HEK293T (cell line): ENCODE results near the gene PCDHB14.
"Not testable (repeated sequence)": the region's sequence is repeated elsewhere in the genome, so short reads cannot be mapped to it uniquely, and the experiment has no call there.

Experiments used
- CTCF ChIA-PET: fragments of 350-600 bp; formaldehyde crosslinking; extraction: SDS; loops from one replicate; lab custom pipeline; 2021; ENCODE audit warnings: antibody characterized with exemption, inconsistent platforms; lab: Yijun Ruan, JAX
- POLR2A ChIA-PET: fragments of 350-600 bp; formaldehyde crosslinking; extraction: SDS; loops from one replicate; lab custom pipeline; 2020; ENCODE audit warnings: antibody characterized with exemption, inconsistent platforms; lab: Yijun Ruan, JAX
- DNase-seq: peaks from one replicate; pipeline ENCODE4 v3.0.0; 2012; ENCODE audit warnings: mixed read lengths; ENCODE audit errors: extremely low spot score
- ARNT ChIP-seq: fragments of 450-650 bp; IDR thresholded peaks from 2 replicates; pipeline ENCODE4 v1.6.1; 2017; ENCODE audit warnings: mild to moderate bottlenecking
- BHLHE40 ChIP-seq: fragments of 450-650 bp; IDR thresholded peaks from 2 replicates; pipeline ENCODE4 v1.6.1; 2016; ENCODE audit warnings: mild to moderate bottlenecking, moderate library complexity, borderline replicate concordance
- CTBP1 ChIP-seq: fragments of 450-650 bp; IDR thresholded peaks from 2 replicates; pipeline ENCODE4 v1.6.1; 2016; ENCODE audit warnings: borderline replicate concordance
- ELF4 ChIP-seq: fragments of 450-650 bp; IDR thresholded peaks from 2 replicates; pipeline ENCODE4 v1.6.1; 2017; ENCODE audit warnings: antibody characterized with exemption
- FOXA1 ChIP-seq: fragments of 450-650 bp; IDR thresholded peaks from 2 replicates; pipeline ENCODE4 v1.6.1; 2016; ENCODE audit warnings: mild to moderate bottlenecking
- FOXK2 ChIP-seq: fragments of 450-650 bp; IDR thresholded peaks from 2 replicates; pipeline ENCODE4 v1.6.1; 2016; ENCODE audit warnings: mild to moderate bottlenecking
- FOXM1 ChIP-seq: fragments of 450-650 bp; IDR thresholded peaks from 2 replicates; pipeline ENCODE4 v1.6.1; 2017; ENCODE audit warnings: mild to moderate bottlenecking, borderline replicate concordance
- HDGF ChIP-seq: fragments of 450-650 bp; IDR thresholded peaks from 2 replicates; pipeline ENCODE4 v1.6.1; 2017; ENCODE audit warnings: antibody characterized with exemption, borderline replicate concordance
- L3MBTL2 ChIP-seq: fragments of 450-650 bp; conservative IDR thresholded peaks from 2 replicates; pipeline ENCODE4 v1.6.1; 2016; ENCODE audit warnings: mild to moderate bottlenecking
- LEF1 ChIP-seq: fragments of 450-650 bp; IDR thresholded peaks from 2 replicates; pipeline ENCODE4 v1.6.1; 2017; ENCODE audit warnings: mild to moderate bottlenecking, borderline replicate concordance
- NFRKB ChIP-seq: fragments of 450-650 bp; IDR thresholded peaks from 2 replicates; pipeline ENCODE4 v1.6.1; 2016; ENCODE audit warnings: mild to moderate bottlenecking, moderate library complexity
- SP1 ChIP-seq: fragments of 450-650 bp; IDR thresholded peaks from 2 replicates; pipeline ENCODE4 v1.6.1; 2017
- SUZ12 ChIP-seq: fragments of 450-650 bp; IDR thresholded peaks from 2 replicates; pipeline ENCODE4 v1.6.1; 2016; ENCODE audit warnings: mild to moderate bottlenecking
- TARDBP ChIP-seq: fragments of 450-650 bp; IDR thresholded peaks from 2 replicates; pipeline ENCODE4 v1.6.1; 2016
- ZNF384 ChIP-seq: fragments of 450-650 bp; IDR thresholded peaks from 2 replicates; pipeline ENCODE4 v1.6.1; 2016
- TF ChIP-seq, protein P1 (sequence below): fragments of 450-650 bp; IDR thresholded peaks from 2 replicates; pipeline ENCODE4 v1.6.1; 2016

The PCDHB14 gene

DNA sequence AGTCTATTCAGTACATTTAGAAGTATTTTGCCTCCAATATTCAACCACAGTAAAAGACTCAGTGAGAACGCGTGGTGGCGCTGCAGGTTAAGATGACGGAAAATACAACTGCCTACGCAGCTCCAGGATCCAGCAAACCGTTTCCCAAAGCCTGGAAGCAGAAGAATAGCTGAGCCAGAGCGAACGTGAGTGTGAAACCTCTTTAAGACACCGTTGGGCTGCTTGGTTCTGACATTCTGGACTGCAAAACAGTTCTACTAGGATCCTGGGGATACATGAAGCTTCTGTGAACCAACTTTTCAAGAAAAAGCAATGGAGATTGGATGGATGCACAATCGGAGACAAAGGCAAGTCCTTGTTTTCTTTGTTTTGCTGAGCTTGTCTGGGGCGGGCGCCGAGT is 40.9 kb upstream of the PCDHB14 start, which contains the start of gene PCDHB16:
PCDHB16 (plus strand) TSS at position 140 of the 400 bp plus-strand sequence; CDS start at position 313, 173 bp downstream.
- ChIA-PET POLR2A (no interaction called here), CTCF (interaction anchor here (0.6 to 1.3 kb wide), 4 partner anchors 18 to 1382 kb away, joined by 3 to 5 read pairs (median 3); partner anchors contain the start of gene PCDHB5)
- TF ChIP-seq SUZ12 (no peak), FOXK2 (no peak)
- DNase-seq: peak; percentile 14

DNA sequence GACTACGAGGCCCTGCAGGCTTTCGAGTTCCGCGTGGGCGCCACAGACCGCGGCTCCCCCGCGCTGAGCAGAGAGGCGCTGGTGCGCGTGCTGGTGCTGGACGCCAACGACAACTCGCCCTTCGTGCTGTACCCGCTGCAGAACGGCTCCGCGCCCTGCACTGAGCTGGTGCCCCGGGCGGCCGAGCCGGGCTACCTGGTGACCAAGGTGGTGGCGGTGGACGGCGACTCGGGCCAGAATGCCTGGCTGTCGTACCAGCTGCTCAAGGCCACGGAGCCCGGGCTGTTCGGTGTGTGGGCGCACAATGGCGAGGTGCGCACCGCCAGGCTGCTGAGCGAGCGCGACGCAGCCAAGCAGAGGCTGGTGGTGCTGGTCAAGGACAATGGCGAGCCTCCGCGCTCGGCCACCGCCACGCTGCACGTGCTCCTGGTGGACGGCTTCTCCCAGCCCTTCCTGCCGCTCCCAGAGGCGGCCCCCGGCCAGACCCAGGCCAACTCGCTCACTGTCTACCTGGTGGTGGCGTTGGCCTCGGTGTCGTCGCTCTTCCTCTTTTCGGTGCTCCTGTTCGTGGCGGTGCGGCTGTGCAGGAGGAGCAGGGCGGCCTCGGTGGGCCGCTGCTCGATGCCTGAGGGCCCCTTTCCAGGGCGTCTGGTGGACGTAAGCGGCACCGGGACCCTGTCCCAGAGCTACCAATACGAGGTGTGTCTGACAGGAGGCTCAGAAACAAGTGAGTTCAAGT is 38.9 kb upstream of the PCDHB14 start:
- DNase-seq, CTCF ChIA-PET, POLR2A ChIA-PET: not testable (repeated sequence)

DNA sequence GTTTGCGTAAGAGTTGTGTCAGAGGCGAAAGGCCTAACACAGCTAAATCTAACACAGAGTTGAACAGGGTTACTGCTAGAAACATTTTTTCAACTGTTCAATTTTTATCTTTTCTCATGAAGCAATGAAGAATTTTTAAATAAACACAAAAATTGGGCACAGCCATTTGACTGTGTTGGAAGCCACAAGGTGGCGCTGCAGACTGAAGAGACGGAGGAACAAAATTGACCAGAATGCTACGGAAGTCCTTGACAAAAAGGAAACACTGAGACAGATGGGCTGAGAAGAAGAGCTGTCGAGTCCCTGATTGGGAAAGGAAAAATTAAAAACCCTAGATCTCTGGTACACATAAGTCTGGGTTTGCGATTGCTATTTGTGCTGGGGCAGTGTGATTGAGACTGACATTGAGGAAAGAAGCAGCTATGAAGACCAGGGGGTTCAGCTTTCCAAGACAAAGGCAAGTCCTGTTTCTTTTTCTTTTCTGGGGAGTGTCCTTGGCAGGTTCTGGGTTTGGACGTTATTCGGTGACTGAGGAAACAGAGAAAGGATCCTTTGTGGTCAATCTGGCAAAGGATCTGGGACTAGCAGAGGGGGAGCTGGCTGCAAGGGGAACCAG is 36.1 kb upstream of the PCDHB14 start, which contains the start of gene PCDHB9:
PCDHB9 (plus strand) TSS at position 265 of the 616 bp plus-strand sequence; CDS start at position 423, 158 bp downstream.
- DNase-seq: peak; percentile 12
- POLR2A ChIA-PET: no interaction called here
- CTCF ChIA-PET: interaction anchor here (0.6 kb wide), 1 partner anchor 105 kb away, joined by 4 read pairs; no protein-coding TSS in a partner anchor
- TF ChIP-seq FOXK2 (no peak), TARDBP (no peak), CTBP1 (no peak), LEF1 (no peak), ARNT (no peak), SP1 (no peak), HDGF (no peak), NFRKB (no peak)

DNA sequence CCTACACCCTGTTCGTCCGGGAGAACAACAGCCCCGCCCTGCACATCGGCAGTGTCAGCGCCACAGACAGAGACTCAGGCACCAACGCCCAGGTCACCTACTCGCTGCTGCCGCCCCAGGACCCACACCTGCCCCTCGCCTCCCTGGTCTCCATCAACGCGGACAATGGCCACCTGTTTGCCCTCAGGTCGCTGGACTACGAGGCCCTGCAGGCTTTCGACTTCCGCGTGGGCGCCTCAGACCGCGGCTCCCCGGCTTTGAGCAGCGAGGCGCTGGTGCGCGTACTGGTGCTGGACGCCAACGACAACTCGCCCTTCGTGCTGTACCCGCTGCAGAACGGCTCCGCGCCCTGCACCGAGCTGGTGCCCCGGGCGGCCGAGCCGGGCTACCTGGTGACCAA is 34.5 kb upstream of the PCDHB14 start:
- POLR2A ChIA-PET, CTCF ChIA-PET, DNase-seq: not testable (repeated sequence)

DNA sequence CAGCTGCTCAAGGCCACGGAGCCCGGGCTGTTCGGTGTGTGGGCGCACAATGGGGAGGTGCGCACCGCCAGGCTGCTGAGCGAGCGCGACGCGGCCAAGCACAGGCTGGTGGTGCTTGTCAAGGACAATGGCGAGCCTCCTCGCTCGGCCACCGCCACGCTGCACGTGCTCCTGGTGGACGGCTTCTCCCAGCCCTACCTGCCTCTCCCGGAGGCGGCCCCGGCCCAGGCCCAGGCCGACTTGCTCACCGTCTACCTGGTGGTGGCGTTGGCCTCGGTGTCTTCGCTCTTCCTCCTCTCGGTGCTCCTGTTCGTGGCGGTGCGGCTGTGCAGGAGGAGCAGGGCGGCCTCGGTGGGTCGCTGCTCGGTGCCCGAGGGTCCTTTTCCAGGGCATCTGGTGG is 34.0 kb upstream of the PCDHB14 start:
- POLR2A ChIA-PET, DNase-seq, CTCF ChIA-PET: not testable (repeated sequence)

DNA sequence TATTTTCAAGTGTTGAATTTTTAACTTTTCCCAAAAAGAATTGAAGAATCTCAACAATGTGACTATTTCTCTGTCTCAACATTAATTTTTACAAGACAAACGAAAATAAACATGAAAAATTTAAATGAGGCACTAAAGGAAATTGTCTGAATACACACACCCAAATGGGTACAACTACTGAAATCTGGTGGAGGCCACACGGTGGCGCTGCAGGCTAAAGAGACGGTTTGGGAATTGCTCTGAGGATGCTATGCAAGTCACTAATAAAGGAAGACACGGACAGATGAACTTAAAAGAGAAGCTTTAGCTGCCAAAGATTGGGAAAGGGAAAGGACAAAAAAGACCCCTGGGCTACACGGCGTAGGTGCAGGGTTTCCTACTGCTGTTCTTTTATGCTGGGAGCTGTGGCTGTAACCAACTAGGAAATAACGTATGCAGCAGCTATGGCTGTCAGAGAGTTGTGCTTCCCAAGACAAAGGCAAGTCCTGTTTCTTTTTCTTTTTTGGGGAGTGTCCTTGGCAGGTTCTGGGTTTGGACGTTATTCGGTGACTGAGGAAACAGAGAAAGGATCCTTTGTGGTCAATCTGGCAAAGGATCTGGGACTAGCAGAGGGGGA is 30.9 kb upstream of the PCDHB14 start, which contains the start of gene PCDHB10:
PCDHB10 (plus strand) TSS at position 244 of the 616 bp plus-strand sequence; CDS start at position 444, 200 bp downstream.
- ChIA-PET POLR2A (no interaction called here), CTCF (interaction anchor here (0.5 to 1.0 kb wide), 6 partner anchors 11 to 372 kb away, joined by 3 to 4 read pairs (median 3); partner anchors contain the start of gene PCDHB14)
- TF ChIP-seq HDGF (no peak), ARNT (no peak), NFRKB (no peak), ZNF384 (no peak), SUZ12 (no peak), TARDBP (no peak), BHLHE40 (no peak)
- DNase-seq: peak; percentile 17

DNA sequence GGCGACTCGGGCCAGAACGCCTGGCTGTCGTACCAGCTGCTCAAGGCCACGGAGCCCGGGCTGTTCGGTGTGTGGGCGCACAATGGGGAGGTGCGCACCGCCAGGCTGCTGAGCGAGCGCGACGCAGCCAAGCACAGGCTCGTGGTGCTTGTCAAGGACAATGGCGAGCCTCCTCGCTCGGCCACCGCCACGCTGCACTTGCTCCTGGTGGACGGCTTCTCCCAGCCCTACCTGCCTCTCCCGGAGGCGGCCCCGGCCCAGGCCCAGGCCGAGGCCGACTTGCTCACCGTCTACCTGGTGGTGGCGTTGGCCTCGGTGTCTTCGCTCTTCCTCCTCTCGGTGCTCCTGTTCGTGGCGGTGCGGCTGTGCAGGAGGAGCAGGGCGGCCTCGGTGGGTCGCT is 28.8 kb upstream of the PCDHB14 start:
- CTCF ChIA-PET, DNase-seq, POLR2A ChIA-PET: not testable (repeated sequence)

DNA sequence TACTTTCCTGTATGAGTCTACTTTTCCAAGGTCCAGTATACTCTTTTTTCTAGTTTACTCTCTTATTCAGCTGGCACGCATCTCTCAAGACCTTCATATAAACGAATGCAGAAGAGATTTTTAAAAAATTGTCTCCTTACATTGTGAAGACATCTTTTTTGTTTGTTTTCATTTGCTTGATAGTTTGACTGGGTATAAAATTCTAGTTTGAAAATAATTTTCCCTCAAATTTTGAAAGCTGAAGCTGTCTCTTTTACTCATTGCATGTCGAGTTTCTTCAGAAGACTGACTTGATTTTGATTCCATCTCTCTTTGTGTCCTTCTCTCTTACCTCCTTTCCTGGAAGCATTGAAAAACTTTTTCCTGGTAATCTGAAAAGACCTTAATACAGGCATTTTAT is 26.8 kb upstream of the PCDHB14 start:
- CTCF ChIA-PET: interaction anchor here (0.7 to 0.8 kb wide), 4 partner anchors 12 to 371 kb away, joined by 3 read pairs; partner anchors contain the start of genes PCDHB12, PCDHGB7 and TAF7
- DNase-seq: no peak
- POLR2A ChIA-PET: no interaction called here
- TF ChIP-seq LEF1 (no peak), FOXM1 (no peak), BHLHE40 (no peak), ZNF384 (no peak), SP1 (no peak), TARDBP (no peak)

DNA sequence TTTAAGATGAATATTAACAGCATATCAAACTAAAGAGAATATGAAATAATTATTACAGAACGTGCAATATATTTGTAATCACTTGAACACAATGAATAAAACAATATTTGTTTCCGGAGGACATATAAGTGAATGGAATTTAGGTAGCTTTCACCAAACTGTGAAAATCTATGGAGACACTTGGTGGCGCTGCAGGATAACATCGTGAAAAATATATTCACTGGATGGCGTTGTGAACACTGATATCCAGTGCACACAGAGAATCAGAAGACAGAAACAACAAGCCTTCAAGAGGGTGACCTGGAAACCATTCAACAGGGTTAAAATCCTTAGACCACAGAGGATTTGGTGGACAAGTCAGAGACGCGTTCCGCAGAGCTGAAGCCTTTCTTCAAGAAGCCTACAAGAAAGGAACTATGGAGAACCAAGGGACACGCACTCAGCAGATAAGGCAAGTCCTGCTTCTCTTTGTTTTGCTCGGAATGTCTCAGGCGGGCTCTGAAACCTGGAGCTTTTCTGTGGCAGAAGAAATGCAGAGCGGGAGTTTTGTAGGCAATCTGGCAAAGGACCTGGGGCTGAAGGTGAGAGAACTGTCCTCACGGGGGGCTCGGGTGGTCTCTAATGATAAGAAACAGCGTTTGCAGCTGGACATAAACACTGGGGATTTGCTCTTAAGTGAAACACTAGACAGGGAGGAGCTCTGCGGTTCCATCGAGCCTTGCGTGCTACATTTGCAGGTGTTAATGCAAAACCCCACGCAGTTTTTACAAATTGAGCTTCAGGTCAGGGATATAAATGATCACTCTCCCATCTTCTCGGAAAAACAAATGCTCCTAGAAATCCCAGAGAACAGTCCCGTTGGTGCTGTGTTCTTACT is 23.5 kb upstream of the PCDHB14 start, which contains the start of gene PCDHB11:
PCDHB11 (plus strand) TSS at position 269 of the 877 bp plus-strand sequence; CDS start at position 417, 148 bp downstream.
- POLR2A ChIA-PET: interaction anchor here (0.7 to 1.0 kb wide), 2 partner anchors 121 to 364 kb away, joined by 3 read pairs; partner anchors contain the start of gene TAF7
- CTCF ChIA-PET: interaction anchor here (0.9 to 1.5 kb wide), 5 partner anchors 9 to 213 kb away, joined by 3 to 5 read pairs (median 3); partner anchors contain the start of genes PCDHB12, PCDHB14, PCDHB16 and PCDHGA10
- no peak for TF ChIP-seq ELF4
- TF ChIP-seq TARDBP: no peak
- TF ChIP-seq ARNT: no peak
- TF ChIP-seq ZNF384: no peak
- TF ChIP-seq L3MBTL2: no peak
- TF ChIP-seq CTBP1: no peak
- TF ChIP-seq FOXK2: no peak
- TF ChIP-seq FOXM1: no peak
- no peak for TF ChIP-seq HDGF
- TF ChIP-seq FOXA1: no peak
- TF ChIP-seq LEF1: no peak
- TF ChIP-seq NFRKB: no peak
- no peak for TF ChIP-seq SUZ12
- TF ChIP-seq, protein P1, sequence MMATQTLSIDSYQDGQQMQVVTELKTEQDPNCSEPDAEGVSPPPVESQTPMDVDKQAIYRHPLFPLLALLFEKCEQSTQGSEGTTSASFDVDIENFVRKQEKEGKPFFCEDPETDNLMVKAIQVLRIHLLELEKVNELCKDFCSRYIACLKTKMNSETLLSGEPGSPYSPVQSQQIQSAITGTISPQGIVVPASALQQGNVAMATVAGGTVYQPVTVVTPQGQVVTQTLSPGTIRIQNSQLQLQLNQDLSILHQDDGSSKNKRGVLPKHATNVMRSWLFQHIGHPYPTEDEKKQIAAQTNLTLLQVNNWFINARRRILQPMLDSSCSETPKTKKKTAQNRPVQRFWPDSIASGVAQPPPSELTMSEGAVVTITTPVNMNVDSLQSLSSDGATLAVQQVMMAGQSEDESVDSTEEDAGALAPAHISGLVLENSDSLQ: no peak
- no peak for TF ChIP-seq SP1
- DNase-seq: no peak

DNA sequence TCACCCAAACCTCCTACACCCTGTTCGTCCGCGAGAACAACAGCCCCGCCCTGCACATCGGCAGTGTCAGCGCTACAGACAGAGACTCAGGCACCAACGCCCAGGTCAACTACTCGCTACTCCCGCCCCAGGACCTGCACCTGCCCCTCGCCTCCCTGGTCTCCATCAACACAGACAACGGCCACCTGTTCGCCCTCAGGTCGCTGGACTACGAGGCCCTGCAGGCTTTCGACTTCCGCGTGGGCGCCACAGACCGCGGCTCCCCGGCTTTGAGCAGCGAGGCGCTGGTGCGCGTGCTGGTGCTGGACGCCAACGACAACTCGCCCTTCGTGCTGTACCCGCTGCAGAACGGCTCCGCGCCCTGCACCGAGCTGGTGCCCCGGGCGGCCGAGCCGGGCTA is 22.0 kb upstream of the PCDHB14 start:
- DNase-seq, POLR2A ChIA-PET, CTCF ChIA-PET: not testable (repeated sequence)

DNA sequence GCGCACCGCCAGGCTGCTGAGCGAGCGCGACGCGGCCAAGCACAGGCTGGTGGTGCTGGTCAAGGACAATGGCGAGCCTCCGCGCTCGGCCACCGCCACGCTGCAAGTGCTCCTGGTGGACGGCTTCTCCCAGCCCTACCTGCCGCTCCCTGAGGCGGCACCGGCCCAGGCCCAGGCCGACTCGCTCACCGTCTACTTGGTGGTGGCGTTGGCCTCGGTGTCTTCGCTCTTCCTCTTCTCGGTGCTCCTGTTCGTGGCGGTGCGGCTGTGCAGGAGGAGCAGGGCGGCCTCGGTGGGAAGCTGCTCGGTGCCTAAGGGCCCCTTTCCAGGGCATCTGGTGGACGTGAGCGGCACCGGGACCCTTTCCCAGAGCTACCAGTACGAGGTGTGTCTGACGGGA is 21.5 kb upstream of the PCDHB14 start:
- POLR2A ChIA-PET, CTCF ChIA-PET, DNase-seq: not testable (repeated sequence)
